ENCODE data around the gene KCNG2. TPM values are rescaled to one million over a fixed set of nuclear protein-coding genes. Genes with fewer than 3 reads are reported as not detected.
A peak's percentile ranks its signal among the peaks of the same experiment; 100 is the strongest.

KCNG2 gene
- total and polyA plus RNA-seq, 9 of the 15 experiments (the other 6 are each of a cell fraction or from before 2014, with no cell fraction given): not detected

DNA sequence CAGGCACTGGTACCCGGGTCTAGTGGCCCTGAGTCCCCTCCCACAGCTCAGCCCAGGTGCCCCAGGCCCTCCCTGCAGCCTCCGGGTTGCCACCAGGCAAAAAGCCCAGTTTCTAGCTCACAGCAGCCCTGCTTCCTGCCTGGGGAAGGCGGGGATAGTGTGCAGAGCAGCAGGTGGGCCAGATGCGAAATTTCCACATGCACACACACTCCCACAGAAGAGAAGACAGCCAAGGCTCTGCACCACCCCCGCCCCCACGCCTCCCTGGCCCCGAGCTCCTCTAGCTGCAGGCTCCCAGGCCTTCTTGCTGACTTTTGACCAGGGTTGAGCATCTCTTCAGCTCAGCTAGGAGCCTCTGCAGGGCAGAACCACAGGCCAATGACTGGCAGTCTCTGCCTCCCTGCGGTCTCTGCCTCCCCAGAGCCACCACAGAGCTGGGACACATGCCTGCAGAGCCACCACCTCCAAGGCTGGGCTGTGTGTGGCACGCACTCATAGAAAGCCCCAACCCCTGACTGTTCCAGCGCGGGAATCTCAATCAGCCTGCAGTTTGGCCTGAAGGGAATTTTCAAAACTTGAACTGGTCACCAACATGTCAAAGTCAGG lies 146.5 kb downstream of the KCNG2 start:
- CTCF ChIA-PET (ENCODE audit: low intra/inter-chr PET ratio): no interaction called here
- in situ Hi-C loops (cut with MboI): no loop called here
- no peak for FAIRE-seq
- ATAC-seq: peak; percentile 50
- Histone ChIP-seq H3K4me2 (ENCODE audit: insufficient read depth, low read length) (no peak overlapping the region), H3K27me3 (ENCODE audit: control insufficient read depth in 2 of 2, insufficient read depth in 2 of 2, low read length in 2 of 2) (no peaks in the 10 kb centered on the region), H4K20me1 (replicated peaks; ENCODE audit: control insufficient read depth, insufficient read depth, low read length) (peaks cover 16% of the 10 kb centered on the region), H3K79me2 (ENCODE audit: control insufficient read depth, insufficient read depth, low read length) (no peaks in the 10 kb centered on the region), H3K9me3 (replicated peaks; ENCODE audit: control insufficient read depth, insufficient read depth, low read depth, low read length) (no peaks in the 10 kb centered on the region), H3K4me1 (replicated peaks in 1 of 2; ENCODE audit: control insufficient read depth in 2 of 2, insufficient read depth in 2 of 2, low read length in 2 of 2) (peaks cover 6 to 37% of the 10 kb centered on the region in 2 experiments; a peak in 4 of 5 replicates), H3K4me3 (no peak overlapping the region), H3K36me3 (ENCODE audit: control insufficient read depth, insufficient read depth, low read length) (peaks cover 4% of the 10 kb centered on the region), H2AFZ (ENCODE audit: low read depth, low read length) (no peak overlapping the region), H3K27ac (ENCODE audit: extremely low read depth, low read depth, low read length) (no peak overlapping the region), H3K9ac (ENCODE audit: insufficient read depth in 1 of 2, low read depth in 2 of 2, low read length in 2 of 2) (peak overlapping the region in 1 of 2 experiments; percentile 35; a peak in 1 of 4 replicates), H3K9me1 (ENCODE audit: control insufficient read depth, insufficient read depth, low read length) (no peaks in the 10 kb centered on the region)
- DNase-seq (ENCODE audit: extremely low read depth in 1 of 4, low spot score in 3 of 4): no peak
- TF ChIP-seq POLR2G (IDR thresholded peaks at IDR 0.05; ENCODE audit: low read depth, low read length): 0 out of 2 replicates have a peak, but pooled peaks have one; percentile 3
- TF ChIP-seq, protein P1, sequence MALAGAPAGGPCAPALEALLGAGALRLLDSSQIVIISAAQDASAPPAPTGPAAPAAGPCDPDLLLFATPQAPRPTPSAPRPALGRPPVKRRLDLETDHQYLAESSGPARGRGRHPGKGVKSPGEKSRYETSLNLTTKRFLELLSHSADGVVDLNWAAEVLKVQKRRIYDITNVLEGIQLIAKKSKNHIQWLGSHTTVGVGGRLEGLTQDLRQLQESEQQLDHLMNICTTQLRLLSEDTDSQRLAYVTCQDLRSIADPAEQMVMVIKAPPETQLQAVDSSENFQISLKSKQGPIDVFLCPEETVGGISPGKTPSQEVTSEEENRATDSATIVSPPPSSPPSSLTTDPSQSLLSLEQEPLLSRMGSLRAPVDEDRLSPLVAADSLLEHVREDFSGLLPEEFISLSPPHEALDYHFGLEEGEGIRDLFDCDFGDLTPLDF (CRISPR knock-in tag; IDR thresholded peaks at IDR 0.05): no peak
- POLR2A ChIA-PET: no interaction called here
- BruUV-seq (replicated peaks): no TSS peak
- intact Hi-C loops (cut with micrococcal nuclease): no loop called here
- WGBS (ENCODE audit: insufficient coverage, low coverage, missing lambda C conversion rate): 71% methylated on average over 6 of the region's 11 CpGs

DNA sequence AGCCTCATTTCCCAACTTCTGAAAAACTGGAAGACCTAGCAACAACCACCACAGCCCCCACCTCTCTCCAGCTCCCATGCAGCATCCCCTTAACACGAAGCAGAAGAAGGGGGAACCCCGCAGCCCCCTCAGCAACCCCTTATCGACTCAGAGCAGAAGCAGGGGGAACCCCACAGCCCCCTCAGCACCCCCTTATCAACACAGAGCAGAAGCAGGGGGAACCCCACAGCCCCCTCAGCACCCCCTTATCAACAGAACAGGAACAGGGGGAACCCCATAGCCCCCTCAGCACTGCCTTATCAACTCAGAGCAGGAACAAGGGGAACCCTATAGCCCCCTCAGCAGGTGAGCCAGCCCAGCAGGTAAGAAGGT lies 147.0 kb downstream of the KCNG2 start:
- Histone ChIP-seq H2AFZ (ENCODE audit: low read depth, low read length) (no peak overlapping the region), H4K20me1 (replicated peaks; ENCODE audit: control insufficient read depth, insufficient read depth, low read length) (peaks cover 16% of the 10 kb centered on the region), H3K9me3 (replicated peaks; ENCODE audit: control insufficient read depth, insufficient read depth, low read depth, low read length) (no peaks in the 10 kb centered on the region), H3K79me2 (ENCODE audit: control insufficient read depth, insufficient read depth, low read length) (no peaks in the 10 kb centered on the region), H3K36me3 (ENCODE audit: control insufficient read depth, insufficient read depth, low read length) (peaks cover 4% of the 10 kb centered on the region), H3K4me1 (replicated peaks in 1 of 2; ENCODE audit: control insufficient read depth in 2 of 2, insufficient read depth in 2 of 2, low read length in 2 of 2) (peaks cover 6 to 37% of the 10 kb centered on the region in 2 experiments; a peak in 4 of 5 replicates), H3K4me3 (no peak overlapping the region), H3K4me2 (ENCODE audit: insufficient read depth, low read length) (no peak overlapping the region), H3K9me1 (ENCODE audit: control insufficient read depth, insufficient read depth, low read length) (no peaks in the 10 kb centered on the region), H3K9ac (ENCODE audit: insufficient read depth in 1 of 2, low read depth in 2 of 2, low read length in 2 of 2) (no peak overlapping the region), H3K27ac (ENCODE audit: extremely low read depth, low read depth, low read length) (no peak overlapping the region), H3K27me3 (ENCODE audit: control insufficient read depth in 2 of 2, insufficient read depth in 2 of 2, low read length in 2 of 2) (no peaks in the 10 kb centered on the region)
- BruUV-seq (replicated peaks): no TSS peak
- no peak for ATAC-seq
- FAIRE-seq: no peak
- 7% methylated on average over 3 of the region's 3 CpGs for WGBS (ENCODE audit: insufficient coverage, low coverage, missing lambda C conversion rate)
- POLR2A ChIA-PET: no interaction called here
- intact Hi-C loops (cut with micrococcal nuclease): no loop called here
- DNase-seq (ENCODE audit: extremely low read depth in 1 of 4, low spot score in 3 of 4): peak in 2 of 4 experiments; percentile 15 to 22
- in situ Hi-C loops (cut with MboI): no loop called here
- CTCF ChIA-PET (ENCODE audit: low intra/inter-chr PET ratio): no interaction called here
- TF ChIP-seq ZNF316 (IDR thresholded peaks at IDR 0.05) (no peak), EGR1 (conservative IDR thresholded peaks at IDR 0.05) (no peak), MXI1 (IDR thresholded peaks at IDR 0.05; ENCODE audit: low read depth, low read length) (no peak), SIN3A (IDR thresholded peaks at IDR 0.05; ENCODE audit: borderline replicate concordance in 2 of 2, control insufficient read depth in 1 of 2, low read depth in 2 of 2, low read length in 2 of 2) (no peak), HDAC8 (tag; IDR thresholded peaks at IDR 0.05) (no peak), BRD4 (IDR thresholded peaks at IDR 0.05) (no peak), SRSF3 (IDR thresholded peaks at IDR 0.05; ENCODE audit: insufficient read depth, low read length) (no peak), SMARCE1 (IDR thresholded peaks at IDR 0.05) (no peak)
- TF ChIP-seq, protein P2, sequence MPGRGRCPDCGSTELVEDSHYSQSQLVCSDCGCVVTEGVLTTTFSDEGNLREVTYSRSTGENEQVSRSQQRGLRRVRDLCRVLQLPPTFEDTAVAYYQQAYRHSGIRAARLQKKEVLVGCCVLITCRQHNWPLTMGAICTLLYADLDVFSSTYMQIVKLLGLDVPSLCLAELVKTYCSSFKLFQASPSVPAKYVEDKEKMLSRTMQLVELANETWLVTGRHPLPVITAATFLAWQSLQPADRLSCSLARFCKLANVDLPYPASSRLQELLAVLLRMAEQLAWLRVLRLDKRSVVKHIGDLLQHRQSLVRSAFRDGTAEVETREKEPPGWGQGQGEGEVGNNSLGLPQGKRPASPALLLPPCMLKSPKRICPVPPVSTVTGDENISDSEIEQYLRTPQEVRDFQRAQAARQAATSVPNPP (IDR thresholded peaks at IDR 0.05; ENCODE audit: borderline replicate concordance, insufficient read depth, insufficient read length): no peak

Data from K562 (cell line).